ENCODE measurements around the gene EFCAB6. TPM values are rescaled to one million over a fixed set of nuclear protein-coding genes. Genes with fewer than 3 reads are reported as not detected.

EFCAB6 gene
- total and polyA plus RNA-seq, 2 donors (not counting 3 experiments of a cell fraction or from before 2014, with no cell fraction given) = 0.07 to 0.31 TPM

DNA sequence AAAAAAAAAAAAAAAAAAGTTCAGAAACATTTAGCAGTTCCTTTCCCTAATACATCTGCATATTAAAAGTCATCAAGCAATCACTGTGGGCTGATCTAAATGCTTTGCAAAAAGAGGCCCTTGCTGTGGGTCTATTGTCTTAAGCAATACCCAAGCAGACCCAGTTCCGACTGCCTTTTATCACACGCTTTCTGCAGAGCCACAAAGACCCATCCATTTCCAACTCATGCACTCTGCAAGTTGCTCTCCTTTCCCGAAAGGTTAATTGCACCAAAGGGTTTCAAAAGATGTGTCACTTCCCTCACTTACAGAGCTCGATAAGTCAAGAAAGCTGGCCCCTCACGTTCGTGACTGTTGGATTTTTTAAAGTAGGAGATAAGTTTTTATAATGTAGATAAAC, 261.4 kb downstream of the EFCAB6 start:
- no peak overlapping the region for H3K9ac ChIP-seq (replicated peaks; ENCODE audit: extremely low read depth, insufficient read depth, low read length)
- H3K4me3 ChIP-seq (replicated peaks in 1 of 3; ENCODE audit: insufficient read depth in 1 of 3, low read depth in 1 of 3, low read length in 3 of 3) = no peak overlapping the region
- TF ChIP-seq EZH2 (IDR thresholded peaks at IDR 0.05; ENCODE audit: borderline replicate concordance, low read depth, low read length, severe bottlenecking) (no peak), GATA2 (IDR thresholded peaks at IDR 0.05; ENCODE audit: insufficient read depth, insufficient read length, low read depth, low read length) (no peak), JUN (IDR thresholded peaks at IDR 0.05; ENCODE audit: borderline replicate concordance, insufficient read depth, insufficient read length, low read depth) (no peak), POLR2AphosphoS5 (IDR thresholded peaks at IDR 0.05; ENCODE audit: insufficient read depth, low read depth, low read length) (no peak), MYC (IDR thresholded peaks at IDR 0.05; ENCODE audit: low read depth, low read length) (no peak), FOS (IDR thresholded peaks at IDR 0.05; ENCODE audit: borderline replicate concordance, insufficient read depth, low read length) (no peak), POLR2A (IDR thresholded peaks at IDR 0.05; ENCODE audit: low read depth, low read length) (no peak)
- TF ChIP-seq, protein P1, sequence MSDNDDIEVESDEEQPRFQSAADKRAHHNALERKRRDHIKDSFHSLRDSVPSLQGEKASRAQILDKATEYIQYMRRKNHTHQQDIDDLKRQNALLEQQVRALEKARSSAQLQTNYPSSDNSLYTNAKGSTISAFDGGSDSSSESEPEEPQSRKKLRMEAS (IDR thresholded peaks at IDR 0.05; ENCODE audit: insufficient read depth, insufficient read length) = no peak
- TF ChIP-seq, protein P2, sequence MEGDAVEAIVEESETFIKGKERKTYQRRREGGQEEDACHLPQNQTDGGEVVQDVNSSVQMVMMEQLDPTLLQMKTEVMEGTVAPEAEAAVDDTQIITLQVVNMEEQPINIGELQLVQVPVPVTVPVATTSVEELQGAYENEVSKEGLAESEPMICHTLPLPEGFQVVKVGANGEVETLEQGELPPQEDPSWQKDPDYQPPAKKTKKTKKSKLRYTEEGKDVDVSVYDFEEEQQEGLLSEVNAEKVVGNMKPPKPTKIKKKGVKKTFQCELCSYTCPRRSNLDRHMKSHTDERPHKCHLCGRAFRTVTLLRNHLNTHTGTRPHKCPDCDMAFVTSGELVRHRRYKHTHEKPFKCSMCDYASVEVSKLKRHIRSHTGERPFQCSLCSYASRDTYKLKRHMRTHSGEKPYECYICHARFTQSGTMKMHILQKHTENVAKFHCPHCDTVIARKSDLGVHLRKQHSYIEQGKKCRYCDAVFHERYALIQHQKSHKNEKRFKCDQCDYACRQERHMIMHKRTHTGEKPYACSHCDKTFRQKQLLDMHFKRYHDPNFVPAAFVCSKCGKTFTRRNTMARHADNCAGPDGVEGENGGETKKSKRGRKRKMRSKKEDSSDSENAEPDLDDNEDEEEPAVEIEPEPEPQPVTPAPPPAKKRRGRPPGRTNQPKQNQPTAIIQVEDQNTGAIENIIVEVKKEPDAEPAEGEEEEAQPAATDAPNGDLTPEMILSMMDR (IDR thresholded peaks at IDR 0.05; ENCODE audit: extremely low read depth in 1 of 2, insufficient read depth in 1 of 2, low read depth in 1 of 2, low read length in 2 of 2) = no peak
- peaks cover 1% of the 10 kb centered on the region for H3K9me3 ChIP-seq (replicated peaks; ENCODE audit: control insufficient read depth, insufficient read depth, low read length)
- H3K9me1 ChIP-seq (replicated peaks; ENCODE audit: control insufficient read depth, extremely low read depth, insufficient read depth, low read length) = no peaks in the 10 kb centered on the region
- H2AFZ ChIP-seq (ENCODE audit: low read depth, low read length) = no peak overlapping the region
- dilution Hi-C loops (cut with MboI; ENCODE audit: extremely low pct_ligation_motif_present, low sequenced_read_pairs) = no loop called here
- H3K27me3 ChIP-seq (ENCODE audit: control insufficient read depth in 2 of 2, insufficient read depth in 2 of 2, low read length in 2 of 2) = no peaks in the 10 kb centered on the region
- no peaks in the 10 kb centered on the region for H4K20me1 ChIP-seq (replicated peaks; ENCODE audit: control insufficient read depth, extremely low read depth, insufficient read depth, low read length)
- FAIRE-seq (no peak), DNase-seq (ENCODE audit: low read depth, low spot score) (no peak)
- BruUV-seq (replicated peaks) = no TSS peak
- H3K4me1 ChIP-seq (ENCODE audit: control insufficient read depth, extremely low read depth, insufficient read depth, low read length) = no peaks in the 10 kb centered on the region
- H3K36me3 ChIP-seq (ENCODE audit: control insufficient read depth in 2 of 2, extremely low read depth in 1 of 2, insufficient read depth in 2 of 2, low read length in 2 of 2) = no peaks in the 10 kb centered on the region
- ChIA-PET CTCF (no interaction called here), POLR2A (no interaction called here)
- H3K27ac ChIP-seq (ENCODE audit: insufficient read depth, low read depth, low read length) = no peak overlapping the region
- H3K79me2 ChIP-seq (ENCODE audit: control insufficient read depth, insufficient read depth, low read length) = no peaks in the 10 kb centered on the region
- no peak overlapping the region for H3K4me2 ChIP-seq (ENCODE audit: insufficient read depth, low read length)
- intact Hi-C loops (cut with micrococcal nuclease) = no loop called here

Measured in endothelial cell of umbilical vein (primary cell).